Measurements from ENCODE around the gene DDX46.

DNA sequence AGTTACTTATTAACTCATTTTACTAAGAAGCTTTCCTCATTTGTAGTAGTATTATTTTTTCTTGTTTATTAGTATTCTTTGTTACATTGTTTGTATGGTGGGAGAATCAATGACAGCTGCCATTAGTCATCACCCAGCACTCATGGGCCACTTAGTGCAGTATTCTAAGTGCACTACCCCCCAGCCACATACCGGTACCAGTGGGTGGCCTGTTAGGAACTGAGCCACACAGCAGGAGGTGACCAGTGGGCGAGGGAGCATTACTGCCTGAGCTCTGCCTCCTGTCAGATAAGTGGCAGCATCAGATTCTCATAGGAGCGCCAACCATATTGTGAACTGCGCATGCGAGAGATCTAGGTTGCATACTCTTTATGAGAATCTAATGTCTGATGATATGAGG lies 44.5 kb upstream of the DDX46 start:
- TF ChIP-seq ZNF274 (IDR thresholded peaks at IDR 0.05; ENCODE audit: low read depth, low read length) (no peak), YY1 (IDR thresholded peaks at IDR 0.05; ENCODE audit: insufficient read depth, insufficient read length) (no peak), SUZ12 (IDR thresholded peaks at IDR 0.05; ENCODE audit: extremely low read depth, insufficient read depth, insufficient read length) (no peak)
